ENCODE measurements around the gene SOX6. TPM values are rescaled to one million over a fixed set of nuclear protein-coding genes. Genes with fewer than 3 reads are reported as not detected.

Gene SOX6
- total RNA-seq, 2 experiments from 2014 or later, result 0.20 TPM; not detected in 1

DNA sequence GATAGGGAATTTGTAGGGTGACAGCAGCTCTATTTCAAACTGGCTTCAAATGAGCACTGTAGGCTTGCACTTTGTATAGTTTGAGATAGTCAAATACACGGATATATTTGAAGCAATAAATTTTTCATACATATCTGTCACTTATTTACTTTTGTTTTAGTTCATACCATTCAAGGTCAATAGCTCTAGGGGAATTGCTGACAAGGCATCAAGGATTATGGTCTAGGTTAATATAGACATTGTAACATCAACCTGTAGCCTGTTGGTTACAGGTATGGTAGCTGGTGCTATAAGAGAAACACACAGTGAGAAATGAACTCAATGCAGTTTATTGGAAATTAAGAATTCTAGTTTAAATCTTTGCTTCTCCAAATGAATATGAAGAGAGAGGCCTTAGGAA, 267.6 kb downstream of the SOX6 start:
- no peaks in the 10 kb centered on the region for H3K27me3 ChIP-seq (ENCODE audit: control insufficient read depth in 1 of 2, insufficient read depth in 2 of 2, low read length in 2 of 2)
- DNase-seq (no peak), ATAC-seq (ENCODE audit: poor library complexity) (no peak)
- Mint-ChIP-seq H3K36me3 (ENCODE audit: low read depth) (no peaks in the 10 kb centered on the region), H3K27me3 (no peaks in the 10 kb centered on the region), H3K27ac (no peak overlapping the region), H3K4me1 (ENCODE audit: low read depth) (no peaks in the 10 kb centered on the region), H3K4me3 (no peak overlapping the region), H3K9me3 (no peaks in the 10 kb centered on the region)
- H3K4me1 ChIP-seq (ENCODE audit: insufficient read depth, low read length), result no peaks in the 10 kb centered on the region
- CTCF ChIA-PET, result no interaction called here
- POLR2A ChIA-PET, result no interaction called here
- intact Hi-C loops (cut with DNase I, micrococcal nuclease), result no loop called here
- no peak overlapping the region for H3K4me3 ChIP-seq (ENCODE audit: low read length)
- H3K27ac ChIP-seq (ENCODE audit: low read depth in 1 of 2, low read length in 2 of 2), result no peak overlapping the region
- H3K36me3 ChIP-seq (ENCODE audit: insufficient read depth, low read length), result no peaks in the 10 kb centered on the region
- no peak for TF ChIP-seq CTCF (IDR thresholded peaks at IDR 0.05)
- no peaks in the 10 kb centered on the region for H3K9me3 ChIP-seq (ENCODE audit: control insufficient read depth in 1 of 2, insufficient read depth in 1 of 2, low read length in 2 of 2)

DNA sequence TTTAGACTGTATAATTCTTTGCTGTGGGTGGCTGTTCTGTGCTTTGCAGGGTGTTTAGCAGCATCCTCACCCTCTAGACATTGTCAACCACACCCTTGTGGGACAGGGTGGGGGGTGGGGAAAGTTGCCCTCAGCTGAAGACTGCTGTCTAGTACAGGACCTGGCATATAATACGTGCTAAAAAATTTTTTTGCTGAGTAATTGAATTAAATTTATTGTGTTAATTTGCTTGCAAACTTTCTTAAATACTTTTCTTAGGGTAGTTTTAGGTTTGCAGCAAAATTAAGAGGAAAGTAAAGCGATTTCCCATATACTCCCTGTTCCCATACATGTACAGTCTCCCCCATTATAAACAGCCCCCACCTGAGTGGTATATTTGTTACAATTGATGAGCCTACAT, 268.5 kb downstream of the SOX6 start:
- DNase-seq, result no peak
- Histone ChIP-seq H3K27me3 (ENCODE audit: control insufficient read depth in 1 of 2, insufficient read depth in 2 of 2, low read length in 2 of 2) (no peaks in the 10 kb centered on the region), H3K4me3 (ENCODE audit: low read length) (no peak overlapping the region), H3K27ac (ENCODE audit: low read depth in 1 of 2, low read length in 2 of 2) (no peak overlapping the region), H3K9me3 (ENCODE audit: control insufficient read depth in 1 of 2, insufficient read depth in 1 of 2, low read length in 2 of 2) (no peaks in the 10 kb centered on the region), H3K36me3 (ENCODE audit: insufficient read depth, low read length) (no peaks in the 10 kb centered on the region), H3K4me1 (ENCODE audit: insufficient read depth, low read length) (no peaks in the 10 kb centered on the region)
- H3K4me3 Mint-ChIP-seq, result no peak overlapping the region
- H3K36me3 Mint-ChIP-seq (ENCODE audit: low read depth), result no peaks in the 10 kb centered on the region
- H3K27me3 Mint-ChIP-seq, result no peaks in the 10 kb centered on the region
- no peak overlapping the region for H3K27ac Mint-ChIP-seq
- H3K9me3 Mint-ChIP-seq, result no peaks in the 10 kb centered on the region
- H3K4me1 Mint-ChIP-seq (ENCODE audit: low read depth), result no peaks in the 10 kb centered on the region
- ATAC-seq (ENCODE audit: poor library complexity), result no peak
- ChIA-PET CTCF (no interaction called here), POLR2A (no interaction called here)
- intact Hi-C loops (cut with DNase I, micrococcal nuclease), result no loop called here
- TF ChIP-seq CTCF (IDR thresholded peaks at IDR 0.05), result no peak

GRCh38 chr11:16086229-16086819, 270.0 kb downstream of the SOX6 start:
- H3K9me3 Mint-ChIP-seq, result no peaks in the 10 kb centered on the region
- no peak overlapping the region for H3K27ac Mint-ChIP-seq
- POLR2A ChIA-PET, result no interaction called here
- H3K36me3 ChIP-seq (ENCODE audit: insufficient read depth, low read length), result no peaks in the 10 kb centered on the region
- CTCF ChIA-PET, result no interaction called here
- ATAC-seq (ENCODE audit: poor library complexity) (no peak), DNase-seq (no peak)
- no peak overlapping the region for H3K4me3 Mint-ChIP-seq
- intact Hi-C loops (cut with DNase I, micrococcal nuclease), result no loop called here
- H3K27me3 ChIP-seq (ENCODE audit: control insufficient read depth in 1 of 2, insufficient read depth in 2 of 2, low read length in 2 of 2), result no peaks in the 10 kb centered on the region
- no peak for TF ChIP-seq CTCF (IDR thresholded peaks at IDR 0.05)
- no peaks in the 10 kb centered on the region for H3K9me3 ChIP-seq (ENCODE audit: control insufficient read depth in 1 of 2, insufficient read depth in 1 of 2, low read length in 2 of 2)
- H3K4me1 Mint-ChIP-seq (ENCODE audit: low read depth), result no peaks in the 10 kb centered on the region
- no peaks in the 10 kb centered on the region for H3K36me3 Mint-ChIP-seq (ENCODE audit: low read depth)
- no peaks in the 10 kb centered on the region for H3K4me1 ChIP-seq (ENCODE audit: insufficient read depth, low read length)
- no peak overlapping the region for H3K4me3 ChIP-seq (ENCODE audit: low read length)
- H3K27ac ChIP-seq (ENCODE audit: low read depth in 1 of 2, low read length in 2 of 2), result no peak overlapping the region
- H3K27me3 Mint-ChIP-seq, result no peaks in the 10 kb centered on the region
